Measurements from ENCODE around the gene FANCG.

Gene FANCG

GRCh38 chr9:35057271-35057620, 22.5 kb downstream of the FANCG start:
- DNase-seq: no peak

- DNase-seq: no peak
Measured at GRCh38 chr9:35056571-35057270, 23.0 kb downstream of the FANCG start.

DNA sequence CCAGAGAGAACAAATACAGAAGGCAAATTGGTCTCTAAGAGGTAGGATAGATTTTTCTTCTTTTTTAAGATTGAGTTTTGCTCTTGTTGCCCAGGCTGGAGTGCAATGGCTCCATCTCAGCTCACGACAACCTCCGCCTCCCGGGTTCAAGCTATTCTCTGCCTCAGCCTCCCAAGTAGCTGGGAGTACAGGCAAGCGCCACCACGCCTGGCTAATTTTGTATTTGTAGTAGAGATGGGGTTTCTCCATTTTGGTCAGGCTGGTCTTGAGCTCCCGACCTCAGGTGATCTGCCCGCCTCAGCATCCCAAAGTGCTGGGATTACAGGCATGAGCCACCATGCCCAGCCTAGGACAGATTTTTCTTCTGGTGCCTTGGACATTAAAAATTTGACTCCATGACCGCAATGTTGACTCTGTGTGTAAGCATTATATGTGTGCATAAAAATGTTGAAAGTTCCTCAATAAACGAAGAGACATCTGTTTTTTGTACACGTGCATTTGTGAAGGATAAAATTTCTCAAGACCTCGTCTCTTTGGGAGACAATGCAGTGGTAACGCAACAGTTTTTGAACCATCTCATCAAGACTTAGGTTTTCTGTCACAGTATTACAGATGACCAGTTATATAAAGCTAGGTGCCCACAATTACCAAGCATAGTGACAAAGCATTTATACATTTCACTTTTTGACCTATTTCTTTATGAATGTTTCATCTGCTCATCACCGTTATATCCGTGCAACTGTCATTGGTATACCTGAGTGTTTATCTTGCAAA, 24.7 kb downstream of the FANCG start:
- DNase-seq: no peak

- no peak for DNase-seq
Measured at GRCh38 chr9:35054185-35054835, 25.4 kb downstream of the FANCG start.

GRCh38 chr9:35051069-35051967, 28.4 kb downstream of the FANCG start:
- peak; percentile 33 for DNase-seq

DNA sequence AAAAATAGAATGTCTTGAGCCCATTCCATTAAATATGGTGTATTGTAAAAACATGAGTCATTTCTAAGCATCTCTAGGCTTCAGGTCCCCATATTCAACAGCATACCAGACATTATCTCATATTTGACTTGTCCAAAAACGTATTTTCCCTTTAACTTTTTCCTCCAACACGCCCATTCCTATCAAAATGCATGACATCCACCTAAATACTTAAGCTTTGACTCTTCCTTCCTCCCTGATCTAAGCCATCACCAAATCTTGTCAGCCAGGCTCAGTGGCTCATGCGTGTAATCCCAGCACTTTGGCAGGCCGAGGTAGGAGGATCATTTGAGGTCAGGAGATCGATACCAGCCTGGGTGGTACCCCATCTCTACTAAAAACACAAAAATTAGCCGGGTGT, 31.2 kb downstream of the FANCG start:
- no peak for DNase-seq

DNA sequence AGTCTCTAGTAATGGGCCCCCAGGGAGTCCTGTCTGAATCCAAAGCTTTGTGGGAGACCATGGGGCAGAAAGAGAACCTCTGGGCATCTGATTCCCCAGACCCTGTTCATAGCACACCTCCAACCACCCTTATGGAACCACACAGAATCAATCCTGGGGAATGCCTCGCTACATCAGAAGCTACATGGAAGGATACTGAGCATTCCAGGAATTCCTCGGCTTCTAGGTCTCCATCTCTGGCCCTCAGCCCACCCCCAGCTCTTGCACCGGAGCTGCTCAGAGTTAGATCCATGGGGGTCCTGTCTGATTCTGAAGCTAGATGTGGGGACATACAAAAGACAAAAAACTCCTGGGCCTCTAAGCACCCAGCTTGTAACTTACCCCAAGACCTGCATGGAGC, 35.7 kb downstream of the FANCG start:
- no peak for DNase-seq

- DNase-seq: no peak
Measured at GRCh38 chr9:35042891-35043545, 36.7 kb downstream of the FANCG start.

DNA sequence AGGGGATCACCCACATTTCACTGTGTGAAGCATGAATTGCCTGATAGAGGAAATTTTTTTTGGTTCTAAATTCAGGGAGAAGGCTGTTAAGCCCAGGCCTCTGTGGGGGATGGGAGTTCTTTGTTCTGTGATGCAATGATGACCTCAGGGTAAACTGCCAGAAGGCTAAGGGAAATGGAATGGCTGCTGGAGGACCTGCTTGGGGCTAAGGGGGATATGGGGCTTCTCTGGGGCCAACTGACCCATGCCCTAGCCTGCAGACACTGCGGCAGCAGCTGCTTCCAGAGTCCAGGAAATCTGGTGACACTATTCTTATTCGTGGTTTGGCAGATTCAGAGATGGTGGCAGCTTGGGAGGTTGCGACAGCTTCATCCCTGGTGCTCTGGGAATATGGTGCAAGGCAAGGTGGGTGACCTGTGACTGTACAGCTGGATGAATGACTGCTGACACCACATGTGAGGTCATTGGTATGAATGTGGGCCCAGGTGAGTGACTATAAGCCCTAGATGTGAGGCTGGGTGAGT, 37.6 kb downstream of the FANCG start:
- DNase-seq: no peak

DNA sequence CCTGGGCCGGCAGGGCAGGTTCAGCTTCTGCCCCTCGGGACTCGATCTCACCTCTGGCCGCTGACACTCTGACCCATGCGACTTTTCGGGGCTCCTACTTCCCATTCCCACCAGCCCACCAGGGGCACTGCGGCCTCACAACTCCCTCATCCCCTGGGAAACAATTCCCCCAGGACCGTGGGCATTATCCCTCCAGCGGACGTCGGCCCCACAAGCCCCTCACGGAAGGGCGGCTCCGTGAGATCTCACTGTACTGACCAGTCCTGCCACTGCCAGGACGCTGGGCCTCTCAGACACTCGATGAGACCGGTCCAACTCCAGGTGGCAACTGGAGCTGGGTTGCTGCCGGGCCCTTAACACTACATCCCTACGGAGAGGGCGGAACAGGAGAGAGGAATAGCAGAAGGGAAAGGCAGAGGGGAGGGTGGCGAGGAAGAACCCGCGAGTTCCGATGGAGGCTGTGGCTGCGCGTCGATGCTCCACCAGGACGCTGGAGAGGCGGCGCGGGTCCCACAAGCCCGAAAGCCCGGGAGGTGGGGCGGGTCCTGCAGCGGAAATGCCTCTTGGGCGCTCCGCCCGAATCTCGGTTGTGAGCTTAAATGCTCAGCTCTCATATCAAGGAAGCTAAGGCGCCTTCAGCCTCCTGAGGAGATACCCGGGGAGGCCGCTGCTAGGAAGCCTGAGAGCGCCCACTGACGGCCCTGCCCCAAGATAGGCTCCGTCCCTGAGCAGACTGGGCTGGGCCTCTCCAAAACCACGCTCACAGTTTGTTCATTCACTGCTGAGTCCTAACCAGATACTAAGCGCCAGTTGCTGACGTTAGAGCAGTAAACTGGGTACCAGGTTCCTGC, 43.7 kb downstream of the FANCG start:
- DNase-seq: no peak

DNA sequence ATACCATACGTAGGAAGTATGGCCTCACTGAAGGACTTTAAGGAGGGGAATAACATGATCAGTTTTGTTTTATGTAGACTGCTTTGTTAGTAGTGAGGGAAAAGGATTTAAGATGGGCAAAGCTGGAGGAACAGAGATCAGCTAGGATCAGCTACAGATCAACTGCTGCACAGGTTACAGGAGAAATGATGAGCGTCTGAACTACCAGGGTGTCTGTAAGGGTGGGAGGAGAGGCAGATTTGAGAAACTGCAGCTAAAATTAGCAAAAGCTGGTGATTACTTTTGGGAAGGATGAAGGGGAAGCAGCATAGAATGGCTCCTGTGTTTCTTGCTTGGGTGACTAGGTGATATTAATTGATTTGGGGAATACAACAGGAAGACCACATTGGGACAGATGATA, 46.6 kb downstream of the FANCG start:
- DNase-seq: no peak

GRCh38 chr9:35029852-35030251, 49.9 kb downstream of the FANCG start:
- no peak for DNase-seq

DNA sequence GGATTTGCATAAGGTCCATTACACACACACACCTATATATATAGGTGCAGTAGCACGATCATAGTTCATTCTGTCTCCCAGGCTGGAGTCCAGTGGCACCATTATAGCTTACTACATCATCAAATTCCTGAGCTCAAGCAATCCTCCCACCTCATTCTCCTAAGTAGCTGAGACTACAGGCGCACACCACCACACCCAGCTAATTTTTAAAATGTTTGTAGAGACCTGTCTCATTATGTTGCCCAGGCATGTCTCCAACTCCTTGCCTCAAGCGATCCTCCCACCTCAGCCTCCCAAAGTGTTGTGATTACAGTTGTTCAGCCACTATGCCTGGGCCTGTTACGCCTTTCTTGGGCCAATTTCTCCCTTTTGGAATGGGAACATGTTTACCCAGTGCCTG, 50.5 kb downstream of the FANCG start:
- DNase-seq: no peak

DNA sequence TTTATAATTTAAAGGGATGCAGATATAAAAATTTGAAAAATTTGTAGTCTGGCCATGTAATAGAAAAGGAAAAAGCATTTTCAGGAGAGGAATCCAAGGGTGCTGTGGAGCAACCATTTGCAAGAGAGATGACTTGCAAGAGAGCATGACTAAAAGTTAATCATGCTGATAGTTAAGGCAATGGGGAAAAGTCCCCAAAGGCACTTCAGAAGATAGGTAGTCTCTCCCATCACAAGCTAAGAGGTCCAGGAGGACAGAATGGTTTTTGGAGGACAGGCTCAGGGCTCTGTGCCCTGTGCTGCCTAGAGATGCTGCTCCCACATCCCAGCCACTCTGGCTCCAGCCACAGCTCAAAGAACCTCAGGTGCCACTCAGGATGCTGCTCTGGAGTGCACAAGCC, 51.4 kb downstream of the FANCG start:
- DNase-seq: no peak

GRCh38 chr9:35027860-35028259, 51.9 kb downstream of the FANCG start:
- no peak for DNase-seq

DNA sequence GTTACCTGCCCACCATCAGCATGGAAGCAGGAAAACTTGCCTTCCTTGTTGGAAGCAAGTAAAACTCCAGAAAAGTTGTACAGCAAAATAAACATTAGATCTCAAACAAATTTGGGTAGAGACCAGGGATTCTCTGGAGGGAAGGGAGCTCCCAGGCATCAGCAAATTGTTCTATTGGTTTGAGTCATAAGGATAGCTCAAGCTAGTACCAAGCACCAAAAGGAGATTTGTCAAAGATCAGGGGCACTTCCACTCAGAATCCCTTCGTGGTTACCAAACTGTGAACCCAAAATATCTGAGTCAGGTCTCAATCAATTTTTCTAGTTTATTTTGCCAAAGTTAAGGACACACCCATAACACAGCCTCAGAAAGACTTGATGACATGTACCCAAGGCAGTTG, 52.4 kb downstream of the FANCG start:
- DNase-seq: no peak

DNA sequence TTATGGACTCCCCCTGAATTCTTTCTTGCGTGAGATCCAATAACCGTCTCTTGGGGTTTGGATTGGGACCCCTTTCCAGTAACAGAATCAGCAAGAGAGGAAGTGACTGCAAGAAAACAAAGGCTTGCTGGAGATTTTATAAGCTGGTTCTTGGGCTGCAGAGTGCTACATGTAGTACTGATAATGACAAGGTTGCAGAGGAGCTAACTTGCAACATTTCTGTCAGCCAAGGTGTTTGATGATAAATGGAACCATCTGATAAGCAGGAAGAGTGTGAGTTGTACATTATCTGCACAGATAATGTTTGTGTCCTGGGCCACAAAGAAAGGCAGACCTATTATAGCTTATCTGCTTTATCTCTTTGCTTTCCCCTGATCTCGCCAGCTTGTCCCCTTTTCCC, 53.1 kb downstream of the FANCG start:
- no peak for DNase-seq

Measured in T-helper 9 cell (primary cell).